ENCODE results near the gene RNASE11.
"Not testable (repeated sequence)": the region's sequence is repeated elsewhere in the genome, so short reads cannot be mapped to it uniquely, and the experiment has no call there.

The RNASE11 gene

GRCh38 chr14:20587489-20588154 lies at the start of gene RNASE11:
Gene RNASE11, minus strand, starts transcription at chr14:20588001.
- DNase-seq (ENCODE audit: low spot score), result no peak

- DNase-seq (ENCODE audit: low spot score), result peak; percentile 86
Measured at GRCh38 chr14:20632831-20633691, 45.3 kb upstream of the RNASE11 start.

GRCh38 chr14:20632448-20632830 lies 44.6 kb upstream of the RNASE11 start:
- no peak for DNase-seq (ENCODE audit: low spot score)

- peak; percentile 82 for DNase-seq (ENCODE audit: low spot score)
Measured at GRCh38 chr14:20631880-20632389, 44.1 kb upstream of the RNASE11 start.

- DNase-seq (ENCODE audit: low spot score), result no peak
Measured at GRCh38 chr14:20631023-20631879, 43.5 kb upstream of the RNASE11 start.

DNA sequence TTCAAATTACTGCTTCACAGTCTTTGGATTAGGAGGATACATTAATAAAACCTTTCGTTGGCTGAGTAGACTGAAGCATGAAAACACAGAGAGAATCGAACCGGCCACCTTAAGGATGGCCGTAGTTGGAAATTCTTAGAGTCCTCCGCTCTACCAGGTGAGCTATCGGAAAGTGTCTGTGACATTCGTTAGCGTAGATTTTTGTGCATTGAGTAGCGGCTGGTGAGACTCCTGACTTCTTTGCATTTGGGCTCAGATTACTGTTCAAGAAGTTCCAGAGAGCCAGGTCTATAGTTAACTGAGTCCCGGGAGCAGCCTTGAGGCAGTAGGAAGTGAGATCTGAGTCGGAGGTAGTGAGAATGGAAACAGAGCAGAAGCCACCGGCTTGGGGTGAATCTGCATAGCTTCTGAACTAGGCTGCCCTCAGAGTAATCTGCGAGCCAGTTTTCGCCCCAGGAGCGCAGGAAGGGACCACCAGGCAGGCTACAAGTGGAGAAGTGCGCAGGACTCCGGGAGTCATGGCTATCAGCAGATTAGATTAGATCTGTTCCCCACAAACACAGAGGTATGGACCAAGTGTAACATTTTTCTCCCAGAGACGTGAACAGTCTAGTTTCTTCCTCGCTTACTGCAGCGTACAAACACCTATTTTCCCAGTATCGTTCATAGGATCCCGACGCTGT lies 42.7 kb upstream of the RNASE11 start:
- DNase-seq (ENCODE audit: low spot score), result peak; percentile 81

GRCh38 chr14:20628063-20628854 lies 40.5 kb upstream of the RNASE11 start:
- no peak for DNase-seq (ENCODE audit: low spot score)

- no peak for DNase-seq (ENCODE audit: low spot score)
Measured at GRCh38 chr14:20627346-20628027, 39.7 kb upstream of the RNASE11 start.

GRCh38 chr14:20626274-20626673 lies 38.5 kb upstream of the RNASE11 start:
- DNase-seq (ENCODE audit: low spot score), result no peak

DNA sequence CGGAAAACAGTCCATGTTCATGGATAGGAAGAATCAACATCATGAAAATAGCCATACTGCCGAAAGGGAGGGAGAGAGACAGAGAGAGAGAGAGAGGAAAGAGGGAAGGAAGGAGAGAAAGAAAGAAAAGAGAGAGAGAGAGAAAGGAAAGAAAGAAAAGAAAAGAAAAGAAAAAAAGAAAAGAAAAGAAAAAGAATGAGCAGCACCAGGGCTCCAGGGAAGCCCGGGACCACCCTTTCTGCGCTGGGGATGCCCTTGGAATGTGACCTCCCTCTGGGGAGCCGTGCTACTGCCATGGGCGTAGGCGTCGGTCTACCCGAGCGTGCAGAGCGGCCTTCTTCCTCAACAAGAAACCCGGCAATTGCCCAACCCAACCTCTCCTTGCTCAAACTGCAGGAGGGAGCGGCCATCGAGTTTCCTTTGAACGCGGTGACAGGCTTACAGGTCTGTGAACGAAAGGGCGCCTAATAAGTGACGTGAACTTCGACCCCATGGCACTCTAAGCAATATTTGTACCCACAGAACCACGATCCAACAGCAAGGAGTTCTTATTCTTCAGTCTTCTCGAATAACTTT lies 36.8 kb upstream of the RNASE11 start:
- DNase-seq (ENCODE audit: low spot score), result no peak

- no peak for DNase-seq (ENCODE audit: low spot score)
Measured at GRCh38 chr14:20623798-20624197, 36.0 kb upstream of the RNASE11 start.

GRCh38 chr14:20622816-20623291 lies 35.1 kb upstream of the RNASE11 start:
- DNase-seq (ENCODE audit: low spot score), result no peak

GRCh38 chr14:20620798-20621478 lies 33.1 kb upstream of the RNASE11 start:
- DNase-seq (ENCODE audit: low spot score), result no peak

DNA sequence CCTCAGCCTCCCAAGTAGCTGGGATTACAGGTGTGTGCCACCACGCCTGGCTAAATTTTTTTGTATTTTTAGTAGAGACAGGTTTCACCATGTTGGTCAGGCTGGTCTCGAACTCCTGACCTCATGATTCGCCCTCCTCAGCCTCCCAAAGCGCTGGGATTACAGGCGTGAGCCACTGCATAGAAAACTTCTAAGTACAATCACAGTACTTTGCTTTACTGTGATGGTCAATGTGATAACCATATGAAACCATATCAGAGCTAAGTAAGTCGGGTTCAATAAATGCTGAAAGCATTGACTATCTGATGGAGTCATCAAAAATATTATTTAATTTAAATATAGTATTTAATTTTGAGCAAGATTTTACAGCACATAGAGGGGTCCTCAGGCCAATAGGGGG lies 31.9 kb upstream of the RNASE11 start:
- DNase-seq (ENCODE audit: low spot score), result not testable (repeated sequence)

- DNase-seq (ENCODE audit: low spot score), result no peak
Measured at GRCh38 chr14:20618271-20618749, 30.5 kb upstream of the RNASE11 start.

DNA sequence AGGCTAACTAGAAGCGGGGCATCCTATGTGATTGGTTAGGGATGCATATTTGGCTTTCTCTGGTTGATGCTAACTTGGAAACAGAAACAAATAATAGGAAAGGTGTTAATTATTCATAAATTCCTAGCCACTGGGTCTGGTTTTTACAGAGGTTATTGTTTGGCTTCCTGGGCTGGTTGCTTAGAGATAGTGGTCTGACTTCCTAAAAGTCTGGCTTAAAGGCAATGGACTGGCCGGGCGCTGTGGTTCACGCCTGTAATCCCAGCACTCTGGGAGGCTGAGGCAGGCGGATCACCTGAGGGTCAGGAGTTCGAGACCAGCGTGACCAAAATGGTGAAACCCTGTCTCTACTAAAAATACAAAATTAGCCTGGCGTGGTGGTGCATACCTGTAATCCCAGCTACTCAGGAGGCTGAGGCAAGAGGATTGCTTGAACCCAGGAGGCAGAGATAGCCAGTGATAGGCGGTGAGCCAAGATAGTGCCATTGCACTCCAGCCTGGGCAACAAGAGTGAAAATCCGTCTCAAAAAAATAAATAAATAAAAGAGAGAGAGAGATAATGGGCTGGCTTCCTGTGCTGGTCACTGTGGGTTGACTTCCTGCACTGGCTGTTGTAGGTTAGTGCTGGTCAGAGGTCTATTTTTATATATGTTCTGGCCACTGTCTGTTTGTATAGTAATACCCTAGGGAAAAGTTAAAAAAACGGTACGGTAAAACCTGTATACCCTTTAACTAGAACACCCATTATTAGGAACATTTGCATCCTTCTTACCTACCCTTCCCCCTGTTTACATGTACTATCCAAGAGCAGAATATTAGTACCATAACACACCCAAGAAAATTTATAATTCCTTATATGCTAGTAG lies 29.6 kb upstream of the RNASE11 start:
- no peak for DNase-seq (ENCODE audit: low spot score)

DNA sequence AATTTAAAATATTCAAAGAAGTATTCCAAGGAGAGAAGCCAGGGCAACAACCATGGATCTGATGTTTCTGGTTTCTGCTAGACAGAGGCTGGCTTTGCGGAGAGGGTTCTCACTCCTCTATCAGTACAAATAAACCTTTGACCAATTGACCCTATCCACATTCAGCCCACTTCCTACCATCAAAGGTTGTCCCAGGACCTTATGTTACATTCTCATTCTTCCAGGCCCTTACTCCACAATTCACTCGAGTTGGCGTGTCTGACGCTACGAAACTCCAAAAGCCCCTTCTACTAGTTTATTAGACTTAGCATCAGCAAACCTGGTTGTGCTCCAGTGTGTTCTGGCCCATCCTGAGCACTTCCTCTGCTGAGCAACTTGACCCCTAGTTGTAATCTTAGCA lies 28.2 kb upstream of the RNASE11 start:
- no peak for DNase-seq (ENCODE audit: low spot score)

All from COLO829 (cell line).